Measurements from ENCODE around the gene ERAS.

DNA sequence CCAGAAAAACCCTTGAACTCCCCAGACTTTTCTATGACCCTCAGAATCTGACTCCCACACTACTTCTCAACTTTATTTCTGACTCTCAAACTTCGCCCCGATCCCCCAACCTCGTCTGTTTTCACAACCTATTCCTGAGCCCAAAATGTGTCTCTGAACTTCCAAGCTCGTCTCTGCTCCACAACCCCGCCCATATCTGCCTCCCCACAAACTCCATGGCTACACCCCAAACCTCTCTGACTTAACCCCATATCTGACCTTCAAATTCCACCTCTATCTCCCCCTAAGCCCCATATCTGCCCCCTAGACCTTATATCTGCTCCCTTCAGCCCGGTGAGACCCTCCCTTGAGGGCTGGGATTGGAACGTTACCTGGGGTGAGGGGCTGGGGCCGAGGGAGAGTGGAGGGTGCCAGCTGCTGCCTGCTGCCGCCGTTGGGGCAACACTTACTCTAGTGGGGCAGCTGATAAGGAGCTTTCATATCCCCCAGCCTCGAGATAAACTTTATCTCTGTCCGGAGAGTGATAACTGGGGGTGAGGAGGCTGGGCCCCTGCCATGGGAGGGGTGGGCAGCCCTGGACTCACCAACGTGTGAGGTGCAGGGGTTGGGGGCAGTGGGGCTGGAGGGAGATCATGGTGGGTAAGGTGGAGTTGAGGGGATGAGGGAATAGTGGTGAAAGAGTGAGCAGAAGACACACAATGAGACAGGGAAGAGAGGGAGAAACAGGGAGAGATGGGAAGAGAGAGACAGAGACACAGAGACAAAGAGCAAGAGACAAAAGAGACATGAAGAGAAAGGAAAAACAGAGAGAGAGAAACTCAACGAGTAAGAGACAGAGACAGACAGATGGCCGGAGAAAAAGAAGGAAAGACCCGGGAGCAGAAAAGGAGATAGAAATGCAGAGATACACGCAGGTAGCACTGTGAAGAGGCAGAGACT lies 38.5 kb upstream of the ERAS start:
- no peak for TF ChIP-seq CTCF (IDR thresholded peaks at IDR 0.05; ENCODE audit: low read depth, low read length, missing input control)
- no peak for TF ChIP-seq GABPA (IDR thresholded peaks at IDR 0.05 in 1 of 2, conservative IDR thresholded peaks at IDR 0.05 in 1 of 2)
- TF ChIP-seq, protein P1, sequence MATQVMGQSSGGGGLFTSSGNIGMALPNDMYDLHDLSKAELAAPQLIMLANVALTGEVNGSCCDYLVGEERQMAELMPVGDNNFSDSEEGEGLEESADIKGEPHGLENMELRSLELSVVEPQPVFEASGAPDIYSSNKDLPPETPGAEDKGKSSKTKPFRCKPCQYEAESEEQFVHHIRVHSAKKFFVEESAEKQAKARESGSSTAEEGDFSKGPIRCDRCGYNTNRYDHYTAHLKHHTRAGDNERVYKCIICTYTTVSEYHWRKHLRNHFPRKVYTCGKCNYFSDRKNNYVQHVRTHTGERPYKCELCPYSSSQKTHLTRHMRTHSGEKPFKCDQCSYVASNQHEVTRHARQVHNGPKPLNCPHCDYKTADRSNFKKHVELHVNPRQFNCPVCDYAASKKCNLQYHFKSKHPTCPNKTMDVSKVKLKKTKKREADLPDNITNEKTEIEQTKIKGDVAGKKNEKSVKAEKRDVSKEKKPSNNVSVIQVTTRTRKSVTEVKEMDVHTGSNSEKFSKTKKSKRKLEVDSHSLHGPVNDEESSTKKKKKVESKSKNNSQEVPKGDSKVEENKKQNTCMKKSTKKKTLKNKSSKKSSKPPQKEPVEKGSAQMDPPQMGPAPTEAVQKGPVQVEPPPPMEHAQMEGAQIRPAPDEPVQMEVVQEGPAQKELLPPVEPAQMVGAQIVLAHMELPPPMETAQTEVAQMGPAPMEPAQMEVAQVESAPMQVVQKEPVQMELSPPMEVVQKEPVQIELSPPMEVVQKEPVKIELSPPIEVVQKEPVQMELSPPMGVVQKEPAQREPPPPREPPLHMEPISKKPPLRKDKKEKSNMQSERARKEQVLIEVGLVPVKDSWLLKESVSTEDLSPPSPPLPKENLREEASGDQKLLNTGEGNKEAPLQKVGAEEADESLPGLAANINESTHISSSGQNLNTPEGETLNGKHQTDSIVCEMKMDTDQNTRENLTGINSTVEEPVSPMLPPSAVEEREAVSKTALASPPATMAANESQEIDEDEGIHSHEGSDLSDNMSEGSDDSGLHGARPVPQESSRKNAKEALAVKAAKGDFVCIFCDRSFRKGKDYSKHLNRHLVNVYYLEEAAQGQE (IDR thresholded peaks at IDR 0.05), result no peak
- TF ChIP-seq RAD21 (IDR thresholded peaks at IDR 0.05), result no peak
- no peak for TF ChIP-seq RXRA (IDR thresholded peaks at IDR 0.05)
- TF ChIP-seq ATF3 (IDR thresholded peaks at IDR 0.05), result no peak
- TF ChIP-seq, protein P2, sequence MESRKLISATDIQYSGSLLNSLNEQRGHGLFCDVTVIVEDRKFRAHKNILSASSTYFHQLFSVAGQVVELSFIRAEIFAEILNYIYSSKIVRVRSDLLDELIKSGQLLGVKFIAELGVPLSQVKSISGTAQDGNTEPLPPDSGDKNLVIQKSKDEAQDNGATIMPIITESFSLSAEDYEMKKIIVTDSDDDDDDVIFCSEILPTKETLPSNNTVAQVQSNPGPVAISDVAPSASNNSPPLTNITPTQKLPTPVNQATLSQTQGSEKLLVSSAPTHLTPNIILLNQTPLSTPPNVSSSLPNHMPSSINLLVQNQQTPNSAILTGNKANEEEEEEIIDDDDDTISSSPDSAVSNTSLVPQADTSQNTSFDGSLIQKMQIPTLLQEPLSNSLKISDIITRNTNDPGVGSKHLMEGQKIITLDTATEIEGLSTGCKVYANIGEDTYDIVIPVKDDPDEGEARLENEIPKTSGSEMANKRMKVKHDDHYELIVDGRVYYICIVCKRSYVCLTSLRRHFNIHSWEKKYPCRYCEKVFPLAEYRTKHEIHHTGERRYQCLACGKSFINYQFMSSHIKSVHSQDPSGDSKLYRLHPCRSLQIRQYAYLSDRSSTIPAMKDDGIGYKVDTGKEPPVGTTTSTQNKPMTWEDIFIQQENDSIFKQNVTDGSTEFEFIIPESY (IDR thresholded peaks at IDR 0.05), result no peak
- TF ChIP-seq MAX (IDR thresholded peaks at IDR 0.05), result no peak
- no peak for TF ChIP-seq TAF1 (conservative IDR thresholded peaks at IDR 0.05)
- TF ChIP-seq EGR1 (IDR thresholded peaks at IDR 0.05; ENCODE audit: low read depth in 2 of 2), result no peak
- TF ChIP-seq HNF4A (conservative IDR thresholded peaks at IDR 0.05), result no peak
- no peak for TF ChIP-seq YY1 (IDR thresholded peaks at IDR 0.05)
- no peak for TF ChIP-seq SP1 (IDR thresholded peaks at IDR 0.05)

Data from liver (tissue), 3 donors.